ENCODE data around the gene ADORA2A.

The ADORA2A gene

GRCh38 chr22:24440270-24440717, 12.9 kb downstream of the ADORA2A start:
- no peaks in the 10 kb centered on the region for H3K36me3 ChIP-seq (ENCODE audit: control insufficient read depth in 4 of 4, insufficient read depth in 4 of 4, low read length in 3 of 4)
- H3K4me1 ChIP-seq (ENCODE audit: control extremely low read depth in 1 of 4, control insufficient read depth in 4 of 4, insufficient read depth in 4 of 4, low read length in 3 of 4) = peaks cover 9 to 39% (median 15%) of the 10 kb centered on the region in 4 experiments
- no peak for DNase-seq
- no peaks in the 10 kb centered on the region for H3K27me3 ChIP-seq (replicated peaks in 2 of 5; ENCODE audit: control insufficient read depth in 4 of 5, insufficient read depth in 5 of 5, low read length in 4 of 5)
- ChIA-PET CTCF (interaction anchor here (1.3 kb wide), 1 partner anchor 16 kb away, joined by 3 read pairs; no protein-coding TSS in a partner anchor), POLR2A (no interaction called here)
- no peak overlapping the region for H3K27ac ChIP-seq (ENCODE audit: insufficient read depth in 1 of 2, low read depth in 1 of 2, low read length in 2 of 2, poor library complexity in 1 of 2, severe bottlenecking in 2 of 2)
- H3K9me3 ChIP-seq (ENCODE audit: control extremely low read depth in 1 of 5, control insufficient read depth in 4 of 5, insufficient read depth in 2 of 5, low read depth in 1 of 5, low read length in 4 of 5) = no peaks in the 10 kb centered on the region
- 77% methylated on average over 10 of the region's 10 CpGs for WGBS (ENCODE audit: insufficient coverage)
- no peak overlapping the region for H3K4me3 ChIP-seq (ENCODE audit: control insufficient read depth in 1 of 7, extremely low read depth in 1 of 7, insufficient read depth in 4 of 7, low read depth in 2 of 7, low read length in 6 of 7)

GRCh38 chr22:24440718-24441405, 13.5 kb downstream of the ADORA2A start:
- Histone ChIP-seq H3K27ac (ENCODE audit: insufficient read depth in 1 of 2, low read depth in 1 of 2, low read length in 2 of 2, poor library complexity in 1 of 2, severe bottlenecking in 2 of 2) (no peak overlapping the region), H3K4me3 (ENCODE audit: control insufficient read depth in 1 of 7, extremely low read depth in 1 of 7, insufficient read depth in 4 of 7, low read depth in 2 of 7, low read length in 6 of 7) (no peak overlapping the region), H3K4me1 (ENCODE audit: control extremely low read depth in 1 of 4, control insufficient read depth in 4 of 4, insufficient read depth in 4 of 4, low read length in 3 of 4) (peaks cover 5 to 39% (median 11%) of the 10 kb centered on the region in 4 experiments), H3K9me3 (ENCODE audit: control extremely low read depth in 1 of 5, control insufficient read depth in 4 of 5, insufficient read depth in 2 of 5, low read depth in 1 of 5, low read length in 4 of 5) (no peaks in the 10 kb centered on the region), H3K27me3 (replicated peaks in 2 of 5; ENCODE audit: control insufficient read depth in 4 of 5, insufficient read depth in 5 of 5, low read length in 4 of 5) (no peaks in the 10 kb centered on the region), H3K36me3 (ENCODE audit: control insufficient read depth in 4 of 4, insufficient read depth in 4 of 4, low read length in 3 of 4) (no peaks in the 10 kb centered on the region)
- ChIA-PET CTCF (interaction anchor here (1.3 kb wide), 1 partner anchor 15 kb away, joined by 3 read pairs; no protein-coding TSS in a partner anchor), POLR2A (no interaction called here)
- 95% methylated on average over 30 of the region's 30 CpGs for WGBS (ENCODE audit: insufficient coverage)
- DNase-seq = no peak

GRCh38 chr22:24441406-24442351, 14.3 kb downstream of the ADORA2A start:
- POLR2A ChIA-PET = interaction anchor here (0.6 kb wide), 1 partner anchor 17 kb away, joined by 3 read pairs; no protein-coding TSS in a partner anchor

GRCh38 chr22:24442352-24442744, 14.9 kb downstream of the ADORA2A start:
- ChIA-PET POLR2A (interaction anchor here (0.6 kb wide), 1 partner anchor 17 kb away, joined by 3 read pairs; no protein-coding TSS in a partner anchor), CTCF (interaction anchor here (0.7 kb wide), 1 partner anchor 18 kb away, joined by 3 read pairs; no protein-coding TSS in a partner anchor)
- Histone ChIP-seq H3K27me3 (replicated peaks in 2 of 5; ENCODE audit: control insufficient read depth in 4 of 5, insufficient read depth in 5 of 5, low read length in 4 of 5) (no peaks in the 10 kb centered on the region), H3K4me3 (ENCODE audit: control insufficient read depth in 1 of 7, extremely low read depth in 1 of 7, insufficient read depth in 4 of 7, low read depth in 2 of 7, low read length in 6 of 7) (no peak overlapping the region), H3K9me3 (ENCODE audit: control extremely low read depth in 1 of 5, control insufficient read depth in 4 of 5, insufficient read depth in 2 of 5, low read depth in 1 of 5, low read length in 4 of 5) (no peaks in the 10 kb centered on the region), H3K4me1 (ENCODE audit: control extremely low read depth in 1 of 4, control insufficient read depth in 4 of 4, insufficient read depth in 4 of 4, low read length in 3 of 4) (peaks cover 2 to 39% (median 8%) of the 10 kb centered on the region in 4 experiments), H3K36me3 (ENCODE audit: control insufficient read depth in 4 of 4, insufficient read depth in 4 of 4, low read length in 3 of 4) (no peaks in the 10 kb centered on the region), H3K27ac (ENCODE audit: insufficient read depth in 1 of 2, low read depth in 1 of 2, low read length in 2 of 2, poor library complexity in 1 of 2, severe bottlenecking in 2 of 2) (no peak overlapping the region)
- DNase-seq = no peak
- 97% methylated on average over 4 of the region's 8 CpGs for WGBS (ENCODE audit: insufficient coverage)

More at GRCh38 chr22:24441406-24442351, 14.3 kb downstream of the ADORA2A start:
- Histone ChIP-seq H3K9me3 (ENCODE audit: control extremely low read depth in 1 of 5, control insufficient read depth in 4 of 5, insufficient read depth in 2 of 5, low read depth in 1 of 5, low read length in 4 of 5) (no peaks in the 10 kb centered on the region), H3K27ac (ENCODE audit: insufficient read depth in 1 of 2, low read depth in 1 of 2, low read length in 2 of 2, poor library complexity in 1 of 2, severe bottlenecking in 2 of 2) (no peak overlapping the region), H3K4me1 (ENCODE audit: control extremely low read depth in 1 of 4, control insufficient read depth in 4 of 4, insufficient read depth in 4 of 4, low read length in 3 of 4) (peaks cover 2 to 39% (median 8%) of the 10 kb centered on the region in 4 experiments), H3K36me3 (ENCODE audit: control insufficient read depth in 4 of 4, insufficient read depth in 4 of 4, low read length in 3 of 4) (no peaks in the 10 kb centered on the region), H3K4me3 (ENCODE audit: control insufficient read depth in 1 of 7, extremely low read depth in 1 of 7, insufficient read depth in 4 of 7, low read depth in 2 of 7, low read length in 6 of 7) (no peak overlapping the region), H3K27me3 (replicated peaks in 2 of 5; ENCODE audit: control insufficient read depth in 4 of 5, insufficient read depth in 5 of 5, low read length in 4 of 5) (no peaks in the 10 kb centered on the region)
- DNase-seq = peak in 2 of 3 donors; percentile 43 to 61
- CTCF ChIA-PET = interaction anchor here (0.7 to 1.3 kb wide), 2 partner anchors 14 to 17 kb away, joined by 3 read pairs; no protein-coding TSS in a partner anchor
- 98% methylated on average over 8 of the region's 8 CpGs for WGBS (ENCODE audit: insufficient coverage)

GRCh38 chr22:24443668-24444067, 16.3 kb downstream of the ADORA2A start:
- Histone ChIP-seq H3K9me3 (ENCODE audit: control extremely low read depth in 1 of 5, control insufficient read depth in 4 of 5, insufficient read depth in 2 of 5, low read depth in 1 of 5, low read length in 4 of 5) (no peaks in the 10 kb centered on the region), H3K4me3 (ENCODE audit: control insufficient read depth in 1 of 7, extremely low read depth in 1 of 7, insufficient read depth in 4 of 7, low read depth in 2 of 7, low read length in 6 of 7) (no peak overlapping the region), H3K4me1 (ENCODE audit: control extremely low read depth in 1 of 4, control insufficient read depth in 4 of 4, insufficient read depth in 4 of 4, low read length in 3 of 4) (peaks cover under 1 to 28% (median 6%) of the 10 kb centered on the region in 4 experiments), H3K36me3 (ENCODE audit: control insufficient read depth in 4 of 4, insufficient read depth in 4 of 4, low read length in 3 of 4) (no peaks in the 10 kb centered on the region), H3K27me3 (replicated peaks in 2 of 5; ENCODE audit: control insufficient read depth in 4 of 5, insufficient read depth in 5 of 5, low read length in 4 of 5) (no peaks in the 10 kb centered on the region), H3K27ac (ENCODE audit: insufficient read depth in 1 of 2, low read depth in 1 of 2, low read length in 2 of 2, poor library complexity in 1 of 2, severe bottlenecking in 2 of 2) (no peak overlapping the region)
- DNase-seq = no peak
- ChIA-PET POLR2A (no interaction called here), CTCF (interaction anchor here (0.6 to 2.3 kb wide), 4 partner anchors 9 to 59 kb away, joined by 3 to 10 read pairs (median 4); no protein-coding TSS in a partner anchor)

- Histone ChIP-seq H3K9me3 (ENCODE audit: control extremely low read depth in 1 of 5, control insufficient read depth in 4 of 5, insufficient read depth in 2 of 5, low read depth in 1 of 5, low read length in 4 of 5) (no peaks in the 10 kb centered on the region), H3K27me3 (replicated peaks in 2 of 5; ENCODE audit: control insufficient read depth in 4 of 5, insufficient read depth in 5 of 5, low read length in 4 of 5) (no peaks in the 10 kb centered on the region), H3K27ac (ENCODE audit: insufficient read depth in 1 of 2, low read depth in 1 of 2, low read length in 2 of 2, poor library complexity in 1 of 2, severe bottlenecking in 2 of 2) (no peak overlapping the region), H3K36me3 (ENCODE audit: control insufficient read depth in 4 of 4, insufficient read depth in 4 of 4, low read length in 3 of 4) (no peaks in the 10 kb centered on the region), H3K4me3 (ENCODE audit: control insufficient read depth in 1 of 7, extremely low read depth in 1 of 7, insufficient read depth in 4 of 7, low read depth in 2 of 7, low read length in 6 of 7) (no peak overlapping the region), H3K4me1 (ENCODE audit: control extremely low read depth in 1 of 4, control insufficient read depth in 4 of 4, insufficient read depth in 4 of 4, low read length in 3 of 4) (peaks cover 1 to 34% (median 12%) of the 10 kb centered on the region in 4 experiments)
- 100% methylated on average over 2 of the region's 3 CpGs for WGBS (ENCODE audit: insufficient coverage)
- POLR2A ChIA-PET = no interaction called here
- CTCF ChIA-PET = interaction anchor here (0.6 to 2.3 kb wide), 4 partner anchors 9 to 58 kb away, joined by 3 to 10 read pairs (median 4); no protein-coding TSS in a partner anchor
- no peak for DNase-seq
Measured at GRCh38 chr22:24444251-24444650, 16.9 kb downstream of the ADORA2A start.

Measured in common myeloid progenitor, CD34-positive (primary cell).